ENCODE measurements around the gene CRIM1.

- TF ChIP-seq, protein P1, sequence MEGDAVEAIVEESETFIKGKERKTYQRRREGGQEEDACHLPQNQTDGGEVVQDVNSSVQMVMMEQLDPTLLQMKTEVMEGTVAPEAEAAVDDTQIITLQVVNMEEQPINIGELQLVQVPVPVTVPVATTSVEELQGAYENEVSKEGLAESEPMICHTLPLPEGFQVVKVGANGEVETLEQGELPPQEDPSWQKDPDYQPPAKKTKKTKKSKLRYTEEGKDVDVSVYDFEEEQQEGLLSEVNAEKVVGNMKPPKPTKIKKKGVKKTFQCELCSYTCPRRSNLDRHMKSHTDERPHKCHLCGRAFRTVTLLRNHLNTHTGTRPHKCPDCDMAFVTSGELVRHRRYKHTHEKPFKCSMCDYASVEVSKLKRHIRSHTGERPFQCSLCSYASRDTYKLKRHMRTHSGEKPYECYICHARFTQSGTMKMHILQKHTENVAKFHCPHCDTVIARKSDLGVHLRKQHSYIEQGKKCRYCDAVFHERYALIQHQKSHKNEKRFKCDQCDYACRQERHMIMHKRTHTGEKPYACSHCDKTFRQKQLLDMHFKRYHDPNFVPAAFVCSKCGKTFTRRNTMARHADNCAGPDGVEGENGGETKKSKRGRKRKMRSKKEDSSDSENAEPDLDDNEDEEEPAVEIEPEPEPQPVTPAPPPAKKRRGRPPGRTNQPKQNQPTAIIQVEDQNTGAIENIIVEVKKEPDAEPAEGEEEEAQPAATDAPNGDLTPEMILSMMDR (IDR thresholded peaks at IDR 0.05) = no peak
- TF ChIP-seq POLR2AphosphoS5 (IDR thresholded peaks at IDR 0.05) = no peak
Observed at GRCh38 chr2:36597003-36597531, 241.5 kb downstream of the CRIM1 start.
